Lower leg skin (tissue), 4 donors: ENCODE measurements around the gene NOS1. TPM values are rescaled to one million over a fixed set of nuclear protein-coding genes. Genes with fewer than 3 reads are reported as not detected.

Source experiments
- DNase-seq, 2 donors: peaks; one replicate each; pipeline ENCODE4 v3.0.0-alpha.2; 2019; ENCODE audit warnings: low spot score in 2 of 2
- H3K4me3 ChIP-seq: fragments of 200-600 bp; sonication (generic); 2 replicates; pipeline ENCODE4 v1.5.1; 2017; ENCODE audit warnings: mild to moderate bottlenecking, low read depth; ENCODE audit not compliant: poor library complexity, severe bottlenecking
- POLR2A ChIP-seq, 2 donors: fragments of 450-650 bp; IDR thresholded peaks; one replicate each; pipeline ENCODE4 v1.6.1; 2016 to 2017; ENCODE audit warnings: antibody characterized with exemption in 2 of 2, mild to moderate bottlenecking in 1 of 2, moderate library complexity in 1 of 2
- WGBS, 2 donors: methylation state at CpG; one replicate each; pipeline ENCODE4 v1.1.5; 2018; 5-methylcytosine and 5-hydroxymethylcytosine counted together
- intact Hi-C: fragments of 100-400 bp; cut with DNase I; formaldehyde crosslinking; loops from one replicate; pipeline ENCODE4 v1.15.0; 2023; ENCODE audit warnings: low total_unique reads
- total RNA-seq, 4 donors: library from RNA; depleted of rRNA; stranded (reverse); fragments of >200 nt; gene quantifications; one replicate each; pipeline ENCODE4 v1.1.0, GENCODE V29; 2016
- TF ChIP-seq, protein P1 (sequence below), 3 donors: fragments of 450-650 bp; IDR thresholded peaks; one replicate each; pipeline ENCODE4 v1.5.1; 2016; ENCODE audit warnings: antibody characterized with exemption in 3 of 3, mild to moderate bottlenecking in 3 of 3, moderate library complexity in 2 of 3

The NOS1 gene
- 10 to 100 TPM in 1 of 4 donors, 1 to 10 TPM in 3; 5.4 to 10.2 (median 7.2) TPM for total RNA-seq

DNA sequence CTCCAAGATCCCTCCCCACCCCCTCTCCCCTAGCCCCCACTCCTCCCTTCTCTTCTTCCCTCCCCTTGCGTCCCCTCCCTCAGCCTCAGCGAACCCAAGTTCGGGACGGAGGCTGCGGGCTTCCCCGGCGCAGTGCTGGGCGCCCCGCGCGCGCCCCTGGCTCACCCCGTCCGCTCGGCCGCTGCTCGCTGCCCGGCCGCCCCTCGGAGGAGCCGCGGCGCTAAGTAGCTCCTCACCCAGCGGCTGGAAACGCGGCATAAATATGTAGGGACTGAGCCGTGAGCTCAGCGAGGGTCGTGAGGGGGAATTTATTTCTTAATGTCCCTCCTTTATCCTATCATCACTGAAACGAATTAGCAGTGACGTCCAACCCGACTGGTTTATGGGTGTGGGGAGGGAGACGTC lies at the start of gene NOS1:
NOS1 (minus strand) TSS at position 280 of the 405 bp plus-strand sequence. CDS start 30,557 bp downstream, outside the sequence.
- WGBS, 2 donors: 0 to 1% methylated on average over 17 to 24 of the region's 33 CpGs
- TF ChIP-seq, protein P1, sequence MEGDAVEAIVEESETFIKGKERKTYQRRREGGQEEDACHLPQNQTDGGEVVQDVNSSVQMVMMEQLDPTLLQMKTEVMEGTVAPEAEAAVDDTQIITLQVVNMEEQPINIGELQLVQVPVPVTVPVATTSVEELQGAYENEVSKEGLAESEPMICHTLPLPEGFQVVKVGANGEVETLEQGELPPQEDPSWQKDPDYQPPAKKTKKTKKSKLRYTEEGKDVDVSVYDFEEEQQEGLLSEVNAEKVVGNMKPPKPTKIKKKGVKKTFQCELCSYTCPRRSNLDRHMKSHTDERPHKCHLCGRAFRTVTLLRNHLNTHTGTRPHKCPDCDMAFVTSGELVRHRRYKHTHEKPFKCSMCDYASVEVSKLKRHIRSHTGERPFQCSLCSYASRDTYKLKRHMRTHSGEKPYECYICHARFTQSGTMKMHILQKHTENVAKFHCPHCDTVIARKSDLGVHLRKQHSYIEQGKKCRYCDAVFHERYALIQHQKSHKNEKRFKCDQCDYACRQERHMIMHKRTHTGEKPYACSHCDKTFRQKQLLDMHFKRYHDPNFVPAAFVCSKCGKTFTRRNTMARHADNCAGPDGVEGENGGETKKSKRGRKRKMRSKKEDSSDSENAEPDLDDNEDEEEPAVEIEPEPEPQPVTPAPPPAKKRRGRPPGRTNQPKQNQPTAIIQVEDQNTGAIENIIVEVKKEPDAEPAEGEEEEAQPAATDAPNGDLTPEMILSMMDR (IDR thresholded peaks at IDR 0.05): no peak
- no peak for TF ChIP-seq POLR2A (IDR thresholded peaks at IDR 0.05)
- intact Hi-C loops: loop anchor here (10.0 kb wide), 1 partner anchor 127 kb away; no protein-coding TSS in a partner anchor
- H3K4me3 ChIP-seq: peak within 1 kb of the TSS; percentile 13
- no peak for DNase-seq

DNA sequence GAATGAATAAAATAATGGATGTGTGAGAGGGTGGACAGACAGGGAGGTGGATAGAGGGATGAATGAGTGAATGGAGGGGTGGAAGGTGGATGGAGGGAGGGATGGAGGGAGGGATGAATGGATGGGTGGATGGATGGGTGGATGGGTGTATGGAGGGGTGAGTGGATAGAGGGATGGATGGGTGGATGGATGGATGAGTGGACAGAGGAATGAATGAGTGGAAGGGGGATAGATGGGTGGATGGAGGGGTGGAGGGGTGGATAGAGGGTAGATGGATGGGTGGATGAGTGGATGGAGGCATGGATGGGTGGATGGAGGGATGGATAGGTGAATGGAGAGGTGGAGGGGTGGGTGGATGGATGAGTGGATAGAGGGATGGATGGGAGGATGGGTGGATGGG lies 47.9 kb upstream of the NOS1 start:
- intact Hi-C loops: no loop called here
- no peak for TF ChIP-seq POLR2A (IDR thresholded peaks at IDR 0.05)
- TF ChIP-seq, protein P1 (IDR thresholded peaks at IDR 0.05): no peak
- DNase-seq: no peak
- H3K4me3 ChIP-seq: no peak overlapping the region

DNA sequence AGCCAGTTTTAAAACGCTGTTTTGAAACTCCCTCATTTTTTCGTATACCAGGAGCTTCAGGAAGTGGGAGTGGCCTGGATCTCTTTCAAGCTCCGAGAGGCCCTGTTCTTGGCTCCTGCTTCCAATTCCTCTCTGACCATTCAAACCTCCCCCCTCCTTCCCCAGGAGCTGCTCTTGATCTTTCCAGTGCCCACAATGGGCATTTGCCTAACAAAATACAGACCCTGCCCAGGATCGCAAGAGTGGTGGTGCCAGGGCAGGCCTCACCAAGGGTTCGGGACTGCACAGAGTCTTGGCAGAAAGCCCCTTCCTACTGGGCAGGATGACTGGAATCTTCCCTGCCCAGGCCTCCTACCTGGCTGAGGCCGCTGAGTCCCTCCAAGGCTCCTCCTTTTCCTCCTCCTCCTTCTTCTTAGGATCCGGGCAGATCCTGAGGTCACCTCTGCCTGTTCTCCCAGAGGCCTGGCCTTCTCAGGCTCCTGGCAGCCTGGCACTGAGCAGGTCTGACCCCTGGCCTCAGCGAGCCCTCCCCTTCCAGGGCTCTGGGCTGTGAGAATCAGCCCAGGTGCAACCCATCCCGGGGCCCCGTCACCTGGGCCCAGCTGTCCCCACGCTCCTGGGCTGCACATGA lies 46.9 kb upstream of the NOS1 start:
- DNase-seq: peak in 1 of 2 donors; percentile 19
- intact Hi-C loops: no loop called here
- TF ChIP-seq, protein P1 (IDR thresholded peaks at IDR 0.05): no peak
- no peak for TF ChIP-seq POLR2A (IDR thresholded peaks at IDR 0.05)
- WGBS, 2 donors: 33 to 36% methylated on average over 11 of the region's 11 CpGs
- H3K4me3 ChIP-seq: no peak overlapping the region

DNA sequence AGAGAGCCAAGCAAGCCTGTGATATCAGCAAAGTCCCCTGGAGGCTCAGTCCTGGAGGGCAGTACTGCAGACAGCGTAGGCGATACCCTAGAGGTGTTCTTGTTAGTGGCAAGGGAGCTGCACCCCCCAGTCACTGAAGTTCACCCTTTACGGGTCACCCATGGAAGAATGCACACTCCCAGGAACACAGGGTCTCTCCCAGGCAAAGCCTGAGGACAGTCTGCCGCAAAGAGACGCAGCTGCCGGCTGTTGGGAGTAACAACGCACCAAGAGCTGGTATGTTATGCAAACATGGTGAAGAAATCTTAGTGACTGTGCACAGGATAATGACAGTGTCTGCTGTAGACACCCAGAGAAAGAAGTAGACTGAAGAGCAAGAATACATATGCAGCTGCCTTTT lies 43.5 kb upstream of the NOS1 start:
- no peak for TF ChIP-seq POLR2A (IDR thresholded peaks at IDR 0.05)
- TF ChIP-seq, protein P1 (IDR thresholded peaks at IDR 0.05): no peak
- WGBS, 2 donors: 45 to 58% methylated on average over 7 of the region's 7 CpGs
- intact Hi-C loops: no loop called here
- no peak for DNase-seq
- no peak overlapping the region for H3K4me3 ChIP-seq

DNA sequence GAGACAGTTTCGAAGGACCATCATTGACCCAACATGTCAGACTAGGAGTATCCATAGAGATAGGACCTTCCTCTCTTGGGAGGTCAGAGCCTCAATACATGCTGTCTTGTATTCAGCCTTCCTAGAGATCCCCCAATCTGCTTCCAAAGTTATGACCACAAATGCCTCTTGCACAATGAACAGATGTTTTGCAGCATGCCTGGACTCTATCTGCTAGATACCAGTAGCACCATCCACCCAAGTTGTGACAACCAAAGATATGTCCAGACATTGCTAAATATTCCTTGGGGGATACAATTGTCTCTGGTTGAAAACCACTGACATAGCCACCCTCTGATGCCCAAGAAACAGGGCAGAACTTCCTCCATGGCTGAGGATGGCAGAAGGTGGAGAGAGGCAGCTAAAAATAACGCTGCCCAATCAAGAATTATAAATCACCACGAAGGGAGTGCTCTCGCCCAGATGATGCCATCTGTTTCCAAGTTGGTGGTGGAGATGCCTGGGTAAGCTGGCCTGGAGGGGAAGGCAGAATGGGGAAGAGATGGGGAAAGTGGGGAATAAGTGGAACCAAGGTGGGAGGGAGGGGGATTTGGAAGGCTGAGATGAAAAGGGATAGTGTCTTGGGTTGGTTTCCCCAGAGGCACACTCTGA lies 42.9 kb upstream of the NOS1 start:
- intact Hi-C loops: no loop called here
- 57 to 65% methylated on average over 4 of the region's 4 CpGs for WGBS, 2 donors
- TF ChIP-seq, protein P1 (IDR thresholded peaks at IDR 0.05): no peak
- TF ChIP-seq POLR2A (IDR thresholded peaks at IDR 0.05): no peak

More for the DNA sequence above, 42.9 kb upstream of the NOS1 start:
- no peak overlapping the region for H3K4me3 ChIP-seq
- DNase-seq: no peak
